ENCODE measurements around the gene SLC25A11.
A peak's percentile ranks its signal among the peaks of the same experiment; 100 is the strongest.

SLC25A11 gene

GRCh38 chr17:4940555-4941318 lies 891 bp upstream of the SLC25A11 start:
- DNase-seq (ENCODE audit: insufficient read length, low spot score) = no peak
- no peak for TF ChIP-seq SPI1 (IDR thresholded peaks at IDR 0.05; ENCODE audit: low read depth, low read length)
- no peak for TF ChIP-seq POLR2A (IDR thresholded peaks at IDR 0.05; ENCODE audit: low read depth, low read length)
- no peak for TF ChIP-seq PAX5 (IDR thresholded peaks at IDR 0.05; ENCODE audit: insufficient read depth, low read length, severe bottlenecking)
- no peak for TF ChIP-seq TAF1 (IDR thresholded peaks at IDR 0.05; ENCODE audit: low read depth, low read length)
- no peak; the same call in 1 of the 2 replicates for TF ChIP-seq POU2F2 (IDR thresholded peaks at IDR 0.05; ENCODE audit: low read depth, low read length)
- no peak; the same call in 1 of the 2 replicates for TF ChIP-seq POLR2AphosphoS5 (IDR thresholded peaks at IDR 0.05; ENCODE audit: low read depth, low read length)
- peak; percentile 76 for FAIRE-seq

- DNase-seq (ENCODE audit: insufficient read length, low spot score) = no peak
- TF ChIP-seq PAX5 (IDR thresholded peaks at IDR 0.05; ENCODE audit: insufficient read depth, low read length, severe bottlenecking) = no peak
- no peak for TF ChIP-seq POLR2AphosphoS5 (IDR thresholded peaks at IDR 0.05; ENCODE audit: low read depth, low read length)
- no peak for TF ChIP-seq TAF1 (IDR thresholded peaks at IDR 0.05; ENCODE audit: low read depth, low read length)
- TF ChIP-seq POU2F2 (IDR thresholded peaks at IDR 0.05; ENCODE audit: low read depth, low read length) = no peak
- TF ChIP-seq POLR2A (IDR thresholded peaks at IDR 0.05; ENCODE audit: low read depth, low read length) = no peak
- TF ChIP-seq SPI1 (IDR thresholded peaks at IDR 0.05; ENCODE audit: low read depth, low read length) = no peak
- no peak for FAIRE-seq
Measured at GRCh38 chr17:4939546-4939795, 375 bp downstream of the SLC25A11 start.

- no peak for TF ChIP-seq POLR2A (IDR thresholded peaks at IDR 0.05; ENCODE audit: low read depth, low read length)
- TF ChIP-seq POU2F2 (IDR thresholded peaks at IDR 0.05; ENCODE audit: low read depth, low read length) = no peak
- TF ChIP-seq POLR2AphosphoS5 (IDR thresholded peaks at IDR 0.05; ENCODE audit: low read depth, low read length) = no peak
- no peak for TF ChIP-seq PAX5 (IDR thresholded peaks at IDR 0.05; ENCODE audit: insufficient read depth, low read length, severe bottlenecking)
- TF ChIP-seq SPI1 (IDR thresholded peaks at IDR 0.05; ENCODE audit: low read depth, low read length) = no peak
- TF ChIP-seq TAF1 (IDR thresholded peaks at IDR 0.05; ENCODE audit: low read depth, low read length) = no peak
- DNase-seq (ENCODE audit: insufficient read length, low spot score) (no peak), FAIRE-seq (peak; percentile 75)
Measured at GRCh38 chr17:4938688-4939545, 929 bp downstream of the SLC25A11 start.

GRCh38 chr17:4938069-4938491 lies 1.8 kb downstream of the SLC25A11 start:
- no peak for TF ChIP-seq TAF1 (IDR thresholded peaks at IDR 0.05; ENCODE audit: low read depth, low read length)
- TF ChIP-seq PAX5 (IDR thresholded peaks at IDR 0.05; ENCODE audit: insufficient read depth, low read length, severe bottlenecking) = no peak
- no peak for TF ChIP-seq POLR2AphosphoS5 (IDR thresholded peaks at IDR 0.05; ENCODE audit: low read depth, low read length)
- TF ChIP-seq SPI1 (IDR thresholded peaks at IDR 0.05; ENCODE audit: low read depth, low read length) = no peak
- TF ChIP-seq POLR2A (IDR thresholded peaks at IDR 0.05; ENCODE audit: low read depth, low read length) = no peak
- no peak for FAIRE-seq
- no peak for DNase-seq (ENCODE audit: insufficient read length, low spot score)

GRCh38 chr17:4937553-4937952 lies 2.3 kb downstream of the SLC25A11 start:
- no peak for DNase-seq (ENCODE audit: insufficient read length, low spot score)
- FAIRE-seq = no peak
- no peak for TF ChIP-seq POLR2AphosphoS5 (IDR thresholded peaks at IDR 0.05; ENCODE audit: low read depth, low read length)
- TF ChIP-seq SPI1 (IDR thresholded peaks at IDR 0.05; ENCODE audit: low read depth, low read length) = no peak
- TF ChIP-seq POLR2A (IDR thresholded peaks at IDR 0.05; ENCODE audit: low read depth, low read length) = no peak
- TF ChIP-seq POU2F2 (IDR thresholded peaks at IDR 0.05; ENCODE audit: low read depth, low read length) = no peak
- no peak for TF ChIP-seq TAF1 (IDR thresholded peaks at IDR 0.05; ENCODE audit: low read depth, low read length)
- TF ChIP-seq PAX5 (IDR thresholded peaks at IDR 0.05; ENCODE audit: insufficient read depth, low read length, severe bottlenecking) = no peak

- TF ChIP-seq POLR2A (IDR thresholded peaks at IDR 0.05; ENCODE audit: low read depth, low read length) (no peak), PAX5 (IDR thresholded peaks at IDR 0.05; ENCODE audit: insufficient read depth, low read length, severe bottlenecking) (no peak), POU2F2 (IDR thresholded peaks at IDR 0.05; ENCODE audit: low read depth, low read length) (no peak), SPI1 (IDR thresholded peaks at IDR 0.05; ENCODE audit: low read depth, low read length) (no peak), POLR2AphosphoS5 (IDR thresholded peaks at IDR 0.05; ENCODE audit: low read depth, low read length) (no peak), TAF1 (IDR thresholded peaks at IDR 0.05; ENCODE audit: low read depth, low read length) (no peak)
- DNase-seq (ENCODE audit: insufficient read length, low spot score) (no peak), FAIRE-seq (no peak)
Measured at GRCh38 chr17:4936436-4936835, 3.4 kb downstream of the SLC25A11 start.

- TF ChIP-seq SPI1 (IDR thresholded peaks at IDR 0.05; ENCODE audit: low read depth, low read length) = no peak
- no peak for TF ChIP-seq POLR2AphosphoS5 (IDR thresholded peaks at IDR 0.05; ENCODE audit: low read depth, low read length)
- TF ChIP-seq PAX5 (IDR thresholded peaks at IDR 0.05; ENCODE audit: insufficient read depth, low read length, severe bottlenecking) = no peak
- no peak for TF ChIP-seq POU2F2 (IDR thresholded peaks at IDR 0.05; ENCODE audit: low read depth, low read length)
- TF ChIP-seq POLR2A (IDR thresholded peaks at IDR 0.05; ENCODE audit: low read depth, low read length) = no peak
- no peak for TF ChIP-seq TAF1 (IDR thresholded peaks at IDR 0.05; ENCODE audit: low read depth, low read length)
- no peak for FAIRE-seq
Measured at GRCh38 chr17:4935650-4936049, 4.2 kb downstream of the SLC25A11 start.

GRCh38 chr17:4934173-4934979 lies 5.5 kb downstream of the SLC25A11 start:
- peak; percentile 60 for TF ChIP-seq POLR2A (IDR thresholded peaks at IDR 0.05; ENCODE audit: low read depth, low read length)
- TF ChIP-seq POU2F2 (IDR thresholded peaks at IDR 0.05; ENCODE audit: low read depth, low read length) = no peak
- TF ChIP-seq SPI1 (IDR thresholded peaks at IDR 0.05; ENCODE audit: low read depth, low read length) = no peak
- no peak for TF ChIP-seq PAX5 (IDR thresholded peaks at IDR 0.05; ENCODE audit: insufficient read depth, low read length, severe bottlenecking)
- TF ChIP-seq POLR2AphosphoS5 (IDR thresholded peaks at IDR 0.05; ENCODE audit: low read depth, low read length) = 0 out of 2 replicates have a peak, but pooled peaks have one; percentile 21
- TF ChIP-seq TAF1 (IDR thresholded peaks at IDR 0.05; ENCODE audit: low read depth, low read length) = no peak
- DNase-seq (ENCODE audit: insufficient read length, low spot score) (no peak), FAIRE-seq (peak; percentile 61)

More at GRCh38 chr17:4935650-4936049, 4.2 kb downstream of the SLC25A11 start:
- DNase-seq (ENCODE audit: insufficient read length, low spot score) = no peak
